HEK293 (cell line): ENCODE data around the gene FOLR2.

ENCODE experiments used
- CTCF ChIA-PET: fragments of 350-600 bp; formaldehyde crosslinking; extraction: SDS; loops from one replicate; lab custom pipeline; 2021; ENCODE audit warnings: antibody characterized with exemption; lab: Yijun Ruan, JAX
- POLR2A ChIA-PET: fragments of 300-600 bp; formaldehyde crosslinking; extraction: SDS; loops from one replicate; lab custom pipeline; 2020; ENCODE audit warnings: antibody characterized with exemption, inconsistent platforms; lab: Yijun Ruan, JAX
- H3K27ac ChIP-seq: fragments of 200-500 bp; sonication (Bioruptor generic); 2 replicates; pipeline ENCODE4 v1.5.1; 2014; ENCODE audit warnings: low read depth, low read length, control low read depth, inconsistent platforms; ENCODE audit errors: extremely low read depth
- H3K36me3 ChIP-seq, 2 experiments: fragments of 200-500 bp in 1 of 2; sonication (Bioruptor generic) in 1 of 2; 1 replicate in 1 of 2; 2 replicates in 1 of 2; pipeline ENCODE4 v1.5.1; 2014 to 2017; ENCODE audit warnings: inconsistent platforms in 2 of 2, low read length in 2 of 2; ENCODE audit not compliant: control insufficient read depth in 2 of 2, insufficient read depth in 1 of 2
- H3K4me1 ChIP-seq: fragments of 200-500 bp; sonication (Bioruptor generic); 2 replicates; pipeline ENCODE4 v1.5.1; 2014; ENCODE audit warnings: mild to moderate bottlenecking, low read length, inconsistent platforms; ENCODE audit not compliant: control insufficient read depth, insufficient read depth
- H3K4me3 ChIP-seq: 2 replicates; pipeline ENCODE4 v1.5.1; 2011; ENCODE audit warnings: low read depth, mild to moderate bottlenecking, control low read depth, low read length, moderate library complexity
- H3K9me3 ChIP-seq: fragments of 200-500 bp; sonication (Bioruptor generic); 2 replicates; pipeline ENCODE4 v1.5.1; 2014; ENCODE audit warnings: low read depth, low read length, inconsistent platforms; ENCODE audit not compliant: control insufficient read depth, insufficient read depth
- GLIS2 ChIP-seq: fragments of 450-650 bp; formaldehyde crosslinking; IDR thresholded peaks from 2 replicates; pipeline ENCODE4 v1.5.1; 2016; ENCODE audit warnings: missing biosample characterization, missing genetic modification characterization
- MZF1 ChIP-seq: fragments of 450-650 bp; formaldehyde crosslinking; IDR thresholded peaks from 2 replicates; pipeline ENCODE4 v1.5.1; 2017; ENCODE audit warnings: missing biosample characterization, missing genetic modification characterization, borderline replicate concordance
- REPIN1 ChIP-seq: fragments of 450-650 bp; formaldehyde crosslinking; IDR thresholded peaks from 2 replicates; pipeline ENCODE4 v1.5.1; 2017; ENCODE audit warnings: missing biosample characterization, missing genetic modification characterization, low read depth
- SP7 ChIP-seq: fragments of 450-650 bp; formaldehyde crosslinking; IDR thresholded peaks from 2 replicates; pipeline ENCODE4 v1.5.1; 2016; ENCODE audit warnings: missing biosample characterization, missing genetic modification characterization
- ZBTB20 ChIP-seq: fragments of 450-650 bp; formaldehyde crosslinking; IDR thresholded peaks from 2 replicates; pipeline ENCODE4 v1.5.1; 2016; ENCODE audit warnings: missing biosample characterization, missing genetic modification characterization
- ZBTB21 ChIP-seq: fragments of 450-650 bp; formaldehyde crosslinking; IDR thresholded peaks from 2 replicates; pipeline ENCODE4 v1.5.1; 2017; ENCODE audit warnings: missing biosample characterization, missing genetic modification characterization
- ZBTB7A ChIP-seq: fragments of 450-650 bp; formaldehyde crosslinking; IDR thresholded peaks from 2 replicates; pipeline ENCODE4 v1.5.1; 2016; ENCODE audit warnings: low read depth, missing biosample characterization, missing genetic modification characterization
- ZFP69B ChIP-seq: fragments of 450-650 bp; formaldehyde crosslinking; IDR thresholded peaks from 2 replicates; pipeline ENCODE4 v1.5.1; 2016; ENCODE audit warnings: missing biosample characterization, missing genetic modification characterization
- ZNF112 ChIP-seq: fragments of 450-650 bp; formaldehyde crosslinking; IDR thresholded peaks from 2 replicates; pipeline ENCODE4 v1.5.0; 2017; ENCODE audit warnings: missing biosample characterization, missing genetic modification characterization
- ZNF274 ChIP-seq, 2 experiments: fragments of 200-500 bp in 1 of 2; fragments of 450-650 bp in 1 of 2; sonication (Bioruptor generic) in 1 of 2; formaldehyde crosslinking in 1 of 2; IDR thresholded peaks; 2 replicates each; pipeline versions ENCODE4 v1.5.1 to v1.6.1; 2014 to 2016; ENCODE audit warnings: borderline replicate concordance in 1 of 2, inconsistent platforms in 1 of 2, low read length in 1 of 2, missing biosample characterization in 1 of 2, missing genetic modification characterization in 1 of 2
- ZNF292 ChIP-seq: fragments of 450-650 bp; formaldehyde crosslinking; IDR thresholded peaks from 2 replicates; pipeline ENCODE4 v1.5.1; 2016; ENCODE audit warnings: low read depth, missing biosample characterization, missing genetic modification characterization, borderline replicate concordance
- ZNF311 ChIP-seq: fragments of 450-650 bp; formaldehyde crosslinking; IDR thresholded peaks from 2 replicates; pipeline ENCODE4 v1.5.1; 2017; ENCODE audit warnings: missing biosample characterization, missing genetic modification characterization, borderline replicate concordance
- ZNF416 ChIP-seq: fragments of 450-650 bp; formaldehyde crosslinking; IDR thresholded peaks from 2 replicates; pipeline ENCODE4 v1.5.1; 2016; ENCODE audit warnings: missing biosample characterization, missing genetic modification characterization
- ZNF555 ChIP-seq: fragments of 450-650 bp; formaldehyde crosslinking; conservative IDR thresholded peaks from 2 replicates; pipeline ENCODE4 v1.5.1; 2017; ENCODE audit warnings: missing biosample characterization, mild to moderate bottlenecking, missing genetic modification characterization, inconsistent platforms
- ZNF561 ChIP-seq: fragments of 450-650 bp; IDR thresholded peaks from 2 replicates; pipeline ENCODE4 v1.5.1; 2018; ENCODE audit warnings: missing biosample characterization, missing genetic modification characterization, borderline replicate concordance
- ZNF585B ChIP-seq: fragments of 450-650 bp; formaldehyde crosslinking; IDR thresholded peaks from 2 replicates; pipeline ENCODE4 v1.5.1; 2016; ENCODE audit warnings: missing biosample characterization, missing genetic modification characterization
- ZNF664 ChIP-seq: fragments of 450-650 bp; formaldehyde crosslinking; IDR thresholded peaks from 2 replicates; pipeline ENCODE4 v1.5.1; 2016; ENCODE audit warnings: missing biosample characterization, missing genetic modification characterization
- ZSCAN23 ChIP-seq: fragments of 450-650 bp; formaldehyde crosslinking; IDR thresholded peaks from 2 replicates; pipeline ENCODE4 v1.5.1; 2016; ENCODE audit warnings: missing biosample characterization, missing genetic modification characterization
- ZXDB ChIP-seq: fragments of 450-650 bp; formaldehyde crosslinking; IDR thresholded peaks from 2 replicates; pipeline ENCODE4 v1.5.1; 2016; ENCODE audit warnings: missing biosample characterization, missing genetic modification characterization
- TF ChIP-seq, protein P1 (sequence below): fragments of 450-650 bp; formaldehyde crosslinking; IDR thresholded peaks from 2 replicates; pipeline ENCODE4 v1.5.1; 2016; ENCODE audit warnings: missing biosample characterization, missing genetic modification characterization

Gene FOLR2

DNA sequence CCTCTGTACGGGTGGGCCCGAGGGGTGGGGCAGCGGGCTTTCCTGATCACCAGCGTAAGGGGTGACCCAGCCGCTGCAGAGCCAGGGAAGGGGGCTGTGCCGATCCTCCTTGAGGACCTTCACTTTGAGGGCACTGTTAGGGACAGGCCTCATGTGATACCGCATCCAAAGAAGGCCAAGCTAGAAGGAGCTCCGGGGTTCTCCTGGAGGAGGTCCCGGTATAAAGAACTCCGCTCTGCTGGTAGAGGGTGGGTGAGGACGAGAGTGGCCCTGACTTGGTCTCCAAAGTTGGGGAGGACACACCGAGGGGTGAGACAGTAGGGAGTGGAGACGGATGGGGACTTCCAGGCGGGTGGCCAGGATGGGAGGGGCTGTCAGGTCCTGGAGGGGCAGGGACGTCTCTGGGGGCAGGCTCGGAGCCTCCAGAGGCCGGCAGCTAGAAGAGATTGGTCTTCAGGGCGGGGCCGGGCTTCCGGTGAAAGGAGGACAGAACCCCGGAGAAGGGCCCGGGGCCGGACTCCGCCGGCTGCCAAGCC is 22.8 kb downstream of the FOLR2 start:
- ChIA-PET CTCF (interaction anchor here (0.6 to 1.3 kb wide), 2 partner anchors 9 to 28 kb away, joined by 3 to 4 read pairs; no protein-coding TSS in a partner anchor), POLR2A (interaction anchor here (4.5 kb wide), 1 partner anchor 13 kb away, joined by 42 read pairs; the partner anchor contains the start of gene INPPL1)
- Histone ChIP-seq H3K4me3 (no peak overlapping the region), H3K36me3 (peaks cover 0 to 44% of the 10 kb centered on the region in 2 experiments; a peak in 2 of 3 replicates), H3K4me1 (no peaks in the 10 kb centered on the region), H3K9me3 (no peaks in the 10 kb centered on the region), H3K27ac (no peak overlapping the region)
- TF ChIP-seq ZNF311 (tag by site-specific recombination) (no peak), ZNF274 (IDR thresholded peaks at IDR 0.05; ENCODE audit: low read length) (no peak), ZNF274 (tag by site-specific recombination; IDR thresholded peaks at IDR 0.05; ENCODE audit: borderline replicate concordance) (no peak), ZSCAN23 (no peak), ZBTB21 (tag by site-specific recombination) (no peak), ZXDB (tag by site-specific recombination) (no peak), GLIS2 (tag by site-specific recombination) (no peak)

DNA sequence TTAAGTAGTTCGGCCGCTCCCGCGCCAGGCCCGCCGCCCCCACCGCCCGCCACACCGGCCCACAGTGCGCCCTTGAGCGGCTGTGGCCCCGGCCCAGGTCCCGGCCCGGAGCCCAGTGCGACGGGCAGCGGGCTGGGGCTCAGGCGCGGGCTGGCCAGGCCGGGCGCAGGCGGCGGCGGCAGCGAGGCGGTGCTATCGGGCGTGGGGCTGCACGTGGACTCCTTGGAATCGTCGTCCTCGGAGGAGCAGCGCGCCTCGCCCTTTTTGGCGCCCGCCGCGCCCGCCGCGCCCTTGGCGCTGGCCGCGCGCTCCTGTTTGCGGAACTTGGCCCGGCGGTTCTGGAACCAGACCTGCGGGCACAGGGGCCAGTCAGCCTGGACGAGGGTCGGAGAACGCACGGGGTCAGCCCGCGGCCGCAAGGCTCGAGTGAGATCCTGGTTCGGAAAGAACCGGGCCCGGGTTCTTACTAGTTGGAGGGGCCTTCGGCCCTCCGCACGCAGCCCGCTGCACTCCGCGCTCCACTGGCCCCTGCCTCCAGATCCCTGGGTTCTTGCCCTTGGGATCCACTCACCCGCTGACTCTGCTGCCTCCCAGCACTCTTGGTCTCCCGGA is 23.4 kb downstream of the FOLR2 start:
- Histone ChIP-seq H3K9me3 (no peaks in the 10 kb centered on the region), H3K27ac (no peak overlapping the region), H3K36me3 (peaks cover 0 to 38% of the 10 kb centered on the region in 2 experiments; a peak in 1 of 3 replicates), H3K4me3 (no peak overlapping the region), H3K4me1 (no peaks in the 10 kb centered on the region)
- no peak for TF ChIP-seq ZNF416 (tag by site-specific recombination)
- TF ChIP-seq ZBTB20 (tag by site-specific recombination), result no peak
- no peak for TF ChIP-seq ZNF292 (tag by site-specific recombination)
- TF ChIP-seq, protein P1, sequence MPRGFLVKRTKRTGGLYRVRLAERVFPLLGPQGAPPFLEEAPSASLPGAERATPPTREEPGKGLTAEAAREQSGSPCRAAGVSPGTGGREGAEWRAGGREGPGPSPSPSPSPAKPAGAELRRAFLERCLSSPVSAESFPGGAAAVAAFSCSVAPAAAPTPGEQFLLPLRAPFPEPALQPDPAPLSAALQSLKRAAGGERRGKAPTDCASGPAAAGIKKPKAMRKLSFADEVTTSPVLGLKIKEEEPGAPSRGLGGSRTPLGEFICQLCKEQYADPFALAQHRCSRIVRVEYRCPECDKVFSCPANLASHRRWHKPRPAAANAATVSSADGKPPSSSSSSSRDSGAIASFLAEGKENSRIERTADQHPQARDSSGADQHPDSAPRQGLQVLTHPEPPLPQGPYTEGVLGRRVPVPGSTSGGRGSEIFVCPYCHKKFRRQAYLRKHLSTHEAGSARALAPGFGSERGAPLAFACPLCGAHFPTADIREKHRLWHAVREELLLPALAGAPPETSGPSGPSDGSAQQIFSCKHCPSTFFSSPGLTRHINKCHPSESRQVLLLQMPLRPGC (tag by site-specific recombination), result no peak
- no peak for TF ChIP-seq ZNF561 (tag by site-specific recombination)
- no peak for TF ChIP-seq ZBTB7A (tag by site-specific recombination)
- TF ChIP-seq REPIN1 (tag by site-specific recombination), result no peak
- TF ChIP-seq MZF1 (tag by site-specific recombination), result no peak
- TF ChIP-seq ZNF585B, result no peak
- no peak for TF ChIP-seq ZNF112
- no peak for TF ChIP-seq ZFP69B
- no peak for TF ChIP-seq ZNF555 (tag by site-specific recombination)
- no peak for TF ChIP-seq ZNF664
- TF ChIP-seq SP7 (tag by site-specific recombination), result no peak
- CTCF ChIA-PET, result interaction anchor here (0.6 to 0.9 kb wide), 3 partner anchors 8 to 191 kb away, joined by 3 to 4 read pairs (median 3); no protein-coding TSS in a partner anchor
- POLR2A ChIA-PET, result interaction anchor here (4.5 kb wide), 1 partner anchor 13 kb away, joined by 42 read pairs; the partner anchor contains the start of gene INPPL1
